ENCODE measurements around the gene B3GAT1.

GRCh38 chr11:134417871-134418840 lies 6.1 kb upstream of the B3GAT1 start:
- TF ChIP-seq, protein P1, sequence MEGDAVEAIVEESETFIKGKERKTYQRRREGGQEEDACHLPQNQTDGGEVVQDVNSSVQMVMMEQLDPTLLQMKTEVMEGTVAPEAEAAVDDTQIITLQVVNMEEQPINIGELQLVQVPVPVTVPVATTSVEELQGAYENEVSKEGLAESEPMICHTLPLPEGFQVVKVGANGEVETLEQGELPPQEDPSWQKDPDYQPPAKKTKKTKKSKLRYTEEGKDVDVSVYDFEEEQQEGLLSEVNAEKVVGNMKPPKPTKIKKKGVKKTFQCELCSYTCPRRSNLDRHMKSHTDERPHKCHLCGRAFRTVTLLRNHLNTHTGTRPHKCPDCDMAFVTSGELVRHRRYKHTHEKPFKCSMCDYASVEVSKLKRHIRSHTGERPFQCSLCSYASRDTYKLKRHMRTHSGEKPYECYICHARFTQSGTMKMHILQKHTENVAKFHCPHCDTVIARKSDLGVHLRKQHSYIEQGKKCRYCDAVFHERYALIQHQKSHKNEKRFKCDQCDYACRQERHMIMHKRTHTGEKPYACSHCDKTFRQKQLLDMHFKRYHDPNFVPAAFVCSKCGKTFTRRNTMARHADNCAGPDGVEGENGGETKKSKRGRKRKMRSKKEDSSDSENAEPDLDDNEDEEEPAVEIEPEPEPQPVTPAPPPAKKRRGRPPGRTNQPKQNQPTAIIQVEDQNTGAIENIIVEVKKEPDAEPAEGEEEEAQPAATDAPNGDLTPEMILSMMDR (IDR thresholded peaks at IDR 0.05), result no peak
- TF ChIP-seq POLR2A (IDR thresholded peaks at IDR 0.05), result no peak
